ENCODE results near the gene CXCL5. TPM values are rescaled to one million over a fixed set of nuclear protein-coding genes. Genes with fewer than 3 reads are reported as not detected.

Gene CXCL5
- total and polyA plus RNA-seq, 2 donors (not counting 3 experiments of a cell fraction or from before 2014, with no cell fraction given) = 0.33 to 0.40 TPM

DNA sequence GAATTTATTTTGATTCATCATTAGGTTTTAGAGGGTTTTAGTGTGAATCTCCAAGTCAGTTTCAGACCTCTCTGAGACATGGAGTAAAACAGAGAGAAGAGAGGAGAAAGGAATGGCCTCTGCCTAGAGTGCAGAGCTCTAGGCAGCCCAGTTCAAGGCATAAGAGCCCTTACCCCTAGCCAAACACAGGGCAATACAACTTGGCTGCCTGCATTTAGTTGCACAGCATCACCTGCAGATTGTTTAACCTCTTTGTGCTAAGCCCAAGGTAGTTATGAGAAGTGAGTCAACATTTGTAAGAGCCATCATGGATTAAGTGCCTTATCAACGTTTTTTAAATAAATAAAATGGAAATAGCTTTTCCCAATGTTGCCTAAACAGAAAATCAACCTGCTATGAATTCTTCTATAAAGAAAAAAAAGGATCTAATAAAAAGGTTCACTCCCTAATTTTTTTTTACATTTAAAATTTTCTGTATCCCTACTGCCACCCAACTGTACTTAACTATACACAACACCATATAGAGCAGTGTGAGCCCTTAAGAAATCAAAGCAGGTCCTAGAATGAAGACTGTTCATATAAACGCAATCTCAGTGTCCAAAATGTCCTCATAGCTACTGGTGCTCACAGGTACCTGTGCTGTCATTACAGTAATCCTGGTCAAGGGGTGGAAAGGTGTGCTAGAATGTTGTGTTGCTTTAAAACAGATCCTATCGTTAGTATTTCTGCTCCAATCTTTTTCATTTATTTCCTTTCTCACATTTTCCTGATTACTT, 52.6 kb downstream of the CXCL5 start:
- POLR2A ChIA-PET = no interaction called here
- Histone ChIP-seq H3K36me3 (ENCODE audit: control insufficient read depth in 2 of 2, extremely low read depth in 1 of 2, insufficient read depth in 2 of 2, low read length in 2 of 2) (no peaks in the 10 kb centered on the region), H3K9me3 (replicated peaks; ENCODE audit: control insufficient read depth, insufficient read depth, low read length) (no peaks in the 10 kb centered on the region), H3K4me3 (replicated peaks in 1 of 3; ENCODE audit: insufficient read depth in 1 of 3, low read depth in 1 of 3, low read length in 3 of 3) (no peak overlapping the region), H3K27ac (ENCODE audit: insufficient read depth, low read depth, low read length) (no peak overlapping the region), H3K4me1 (ENCODE audit: control insufficient read depth, extremely low read depth, insufficient read depth, low read length) (peaks cover 5% of the 10 kb centered on the region), H3K79me2 (ENCODE audit: control insufficient read depth, insufficient read depth, low read length) (no peaks in the 10 kb centered on the region), H3K9ac (replicated peaks; ENCODE audit: extremely low read depth, insufficient read depth, low read length) (no peak overlapping the region), H4K20me1 (replicated peaks; ENCODE audit: control insufficient read depth, extremely low read depth, insufficient read depth, low read length) (no peaks in the 10 kb centered on the region), H2AFZ (ENCODE audit: low read depth, low read length) (no peak overlapping the region), H3K4me2 (ENCODE audit: insufficient read depth, low read length) (no peak overlapping the region), H3K27me3 (ENCODE audit: control insufficient read depth in 2 of 2, insufficient read depth in 2 of 2, low read length in 2 of 2) (peaks cover 0 to 3% of the 10 kb centered on the region in 2 experiments), H3K9me1 (replicated peaks; ENCODE audit: control insufficient read depth, extremely low read depth, insufficient read depth, low read length) (no peaks in the 10 kb centered on the region)
- BruUV-seq (replicated peaks) = no TSS peak
- dilution Hi-C loops (cut with MboI; ENCODE audit: extremely low pct_ligation_motif_present, low sequenced_read_pairs) (no loop called here), intact Hi-C loops (cut with micrococcal nuclease) (no loop called here)
- no peak for FAIRE-seq
- no peak for DNase-seq (ENCODE audit: low read depth, low spot score)
- TF ChIP-seq MYC (IDR thresholded peaks at IDR 0.05; ENCODE audit: low read depth, low read length) (no peak), POLR2A (IDR thresholded peaks at IDR 0.05; ENCODE audit: low read depth, low read length) (no peak), FOS (IDR thresholded peaks at IDR 0.05; ENCODE audit: borderline replicate concordance, insufficient read depth, low read length) (no peak), MAX (IDR thresholded peaks at IDR 0.05; ENCODE audit: insufficient read depth, insufficient read length) (no peak)
- CTCF ChIA-PET = interaction anchor here (1.1 to 1.5 kb wide), 2 partner anchors 188 to 372 kb away, joined by 3 to 5 read pairs; no protein-coding TSS in a partner anchor

Small RNA genes lying within 50 kb of the gene (small RNA-seq; reads per million reads assigned to genes)
- not detected for gene RN7SL218P (ENCODE audit: insufficient read depth, insufficient read length, low read depth, low replicate concordance)

Other genes starting within 250 kb of the CXCL5 start
- gene CXCL6, start 162.0 kb downstream of the CXCL5 start, total RNA-seq = 0.25 and 1.2 TPM in 2 replicates
- gene CXCL6, start 162.0 kb downstream of the CXCL5 start, polyA plus RNA-seq = 0.78 and 0.81 TPM in 2 replicates
- gene PF4V1, start 145.4 kb downstream of the CXCL5 start, total RNA-seq = not detected in 2 replicates
- not detected in 2 replicates for gene PF4V1, start 145.4 kb downstream of the CXCL5 start, polyA plus RNA-seq
- 9.0 and 20.0 TPM in 2 replicates for gene CXCL1, start 129.3 kb downstream of the CXCL5 start, total RNA-seq
- gene CXCL1, start 129.3 kb downstream of the CXCL5 start, polyA plus RNA-seq = 26.7 and 36.0 TPM in 2 replicates
- gene PF4, start 16.6 kb downstream of the CXCL5 start, total RNA-seq = not detected in 2 replicates
- gene PF4, start 16.6 kb downstream of the CXCL5 start, polyA plus RNA-seq = not detected in 2 replicates
- gene PPBP, start 10.5 kb downstream of the CXCL5 start, total RNA-seq = not detected in 2 replicates
- gene PPBP, start 10.5 kb downstream of the CXCL5 start, polyA plus RNA-seq = not detected in 2 replicates
- gene CXCL3, start 40.0 kb upstream of the CXCL5 start, total RNA-seq = 1.3 and 1.4 TPM in 2 replicates
- 1.1 TPM in 2 replicates for gene CXCL3, start 40.0 kb upstream of the CXCL5 start, polyA plus RNA-seq
- gene CXCL2, start 100.5 kb upstream of the CXCL5 start, total RNA-seq = 6.2 and 8.6 TPM in 2 replicates
- 15.1 and 15.9 TPM in 2 replicates for gene CXCL2, start 100.5 kb upstream of the CXCL5 start, polyA plus RNA-seq
- 12.4 and 15.2 TPM in 2 replicates for gene MTHFD2L, start 159.4 kb upstream of the CXCL5 start, total RNA-seq
- 4.4 and 6.9 TPM in 2 replicates for gene MTHFD2L, start 159.4 kb upstream of the CXCL5 start, polyA plus RNA-seq